IMR-90 (cell line): ENCODE data around the gene PMEPA1. TPM values are rescaled to one million over a fixed set of nuclear protein-coding genes. Genes with fewer than 3 reads are reported as not detected.

Source experiments
- ATAC-seq: fragments of 200-7000 bp; cut with Tn5 transposase; 2 replicates; pipeline ENCODE4 v1.9.1; 2020; ENCODE audit warnings: low read depth, mild to moderate bottlenecking, moderate library complexity
- BruUV-seq: library from RNA; stranded (reverse); fragments of 400-500 nt; replicated peaks from 2 replicates; lab custom pipeline; 2021; lab: Mats Ljungman, UMichigan
- CTCF ChIA-PET: fragments of 300-600 bp; formaldehyde crosslinking; extraction: SDS; loops from one replicate; lab custom pipeline; 2021; ENCODE audit warnings: antibody characterized with exemption; lab: Yijun Ruan, JAX
- POLR2A ChIA-PET: fragments of 300-600 bp; sonication (Branson Sonifier 250); formaldehyde crosslinking; loops from one replicate; lab custom pipeline; 2022; ENCODE audit warnings: antibody characterized with exemption; ENCODE audit not compliant: unreplicated experiment; lab: Charles Lee
- DNase-seq: peaks from one replicate; pipeline ENCODE4 v3.0.0; 2013
- H2AFZ ChIP-seq: replicated peaks from 2 replicates; pipeline ENCODE3; 2013; ENCODE audit warnings: low read length, mild to moderate bottlenecking; ENCODE audit not compliant: poor library complexity
- H2AK5ac ChIP-seq: 2 replicates; pipeline ENCODE4 v1.6.1; 2013; ENCODE audit warnings: low read depth, low read length, inconsistent platforms
- H2AK9ac ChIP-seq: replicated peaks from 2 replicates; pipeline ENCODE3; 2013; ENCODE audit warnings: mild to moderate bottlenecking, low read depth, low read length, moderate library complexity; ENCODE audit not compliant: poor library complexity
- H2BK120ac ChIP-seq: 2 replicates; pipeline ENCODE4 v1.6.1; 2013; ENCODE audit warnings: low read depth, low read length, inconsistent platforms
- H2BK15ac ChIP-seq: 3 replicates; pipeline ENCODE4 v1.6.1; 2013; ENCODE audit warnings: low read depth, low read length, inconsistent platforms
- H2BK20ac ChIP-seq: 2 replicates; pipeline ENCODE4 v1.6.1; 2013; ENCODE audit warnings: low read depth, mild to moderate bottlenecking, inconsistent platforms, low read length, moderate library complexity
- H2BK5ac ChIP-seq: 2 replicates; pipeline ENCODE4 v1.6.1; 2013; ENCODE audit warnings: mild to moderate bottlenecking, low read depth, low read length, inconsistent platforms; ENCODE audit not compliant: poor library complexity, severe bottlenecking
- H3K14ac ChIP-seq: replicated peaks from 2 replicates; pipeline ENCODE4 v1.6.1; 2013; ENCODE audit warnings: low read depth, low read length, inconsistent platforms
- H3K18ac ChIP-seq: 2 replicates; pipeline ENCODE4 v1.6.1; 2013; ENCODE audit warnings: low read depth, low read length, control low read depth
- H3K23ac ChIP-seq: 2 replicates; pipeline ENCODE4 v1.6.1; 2013; ENCODE audit warnings: low read depth, low read length, inconsistent platforms
- H3K27ac ChIP-seq: 2 replicates; pipeline ENCODE4 v1.5.1; 2013; ENCODE audit warnings: mild to moderate bottlenecking, control low read depth, low read length; ENCODE audit not compliant: insufficient read depth
- H3K27me3 ChIP-seq: 2 replicates; pipeline ENCODE4 v1.6.1; 2013; ENCODE audit warnings: low read length; ENCODE audit not compliant: control insufficient read depth, insufficient read depth
- H3K36me3 ChIP-seq: 2 replicates; pipeline ENCODE4 v1.6.1; 2013; ENCODE audit warnings: low read length, mixed read lengths; ENCODE audit not compliant: control insufficient read depth, insufficient read depth
- H3K4ac ChIP-seq: 2 replicates; pipeline ENCODE4 v1.6.1; 2013; ENCODE audit warnings: low read depth, low read length, inconsistent platforms
- H3K4me1 ChIP-seq: 2 replicates; pipeline ENCODE4 v1.6.1; 2013; ENCODE audit warnings: low read length, mixed read lengths; ENCODE audit not compliant: control insufficient read depth, insufficient read depth
- H3K4me2 ChIP-seq: 2 replicates; pipeline ENCODE4 v1.6.1; 2013; ENCODE audit warnings: low read depth, mild to moderate bottlenecking, control low read depth, low read length, moderate library complexity
- H3K4me3 ChIP-seq: 2 replicates; pipeline ENCODE4 v1.5.1; 2013; ENCODE audit warnings: low read depth, mild to moderate bottlenecking, control low read depth, low read length, moderate library complexity; ENCODE audit not compliant: insufficient read depth
- H3K56ac ChIP-seq: 2 replicates; pipeline ENCODE4 v1.6.1; 2013; ENCODE audit warnings: low read length, inconsistent platforms; ENCODE audit not compliant: insufficient read depth; ENCODE audit errors: extremely low read depth
- H3K79me1 ChIP-seq, 2 experiments: 2 replicates each; pipeline ENCODE4 v1.6.1; 2013; ENCODE audit warnings: low read length in 2 of 2, inconsistent platforms in 1 of 2, low read depth in 1 of 2
- H3K9ac ChIP-seq: 2 replicates; pipeline ENCODE4 v1.6.1; 2013; ENCODE audit warnings: low read depth, low read length, control low read depth
- H3K9me1 ChIP-seq: 2 replicates; pipeline ENCODE4 v1.6.1; 2013; ENCODE audit warnings: low read length, inconsistent platforms; ENCODE audit not compliant: insufficient read depth
- H3K9me3 ChIP-seq: 2 replicates; pipeline ENCODE4 v1.6.1; 2013; ENCODE audit warnings: low read length; ENCODE audit not compliant: control insufficient read depth, insufficient read depth
- H4K20me1 ChIP-seq: 2 replicates; pipeline ENCODE4 v1.6.1; 2013; ENCODE audit warnings: low read length, inconsistent platforms; ENCODE audit not compliant: insufficient read depth
- H4K5ac ChIP-seq: 2 replicates; pipeline ENCODE4 v1.6.1; 2013; ENCODE audit warnings: mild to moderate bottlenecking, low read depth, low read length, control low read depth
- H4K8ac ChIP-seq, 2 experiments: 2 replicates each; pipeline ENCODE4 v1.6.1; 2013; ENCODE audit warnings: low read depth in 2 of 2, low read length in 2 of 2, control low read depth in 1 of 2, inconsistent platforms in 1 of 2
- H4K91ac ChIP-seq: 2 replicates; pipeline ENCODE4 v1.6.1; 2013; ENCODE audit warnings: low read depth, low read length, inconsistent platforms; ENCODE audit not compliant: insufficient read depth
- BHLHE40 ChIP-seq: fragments of 150-350 bp; IDR thresholded peaks from 2 replicates; pipeline ENCODE4 v1.6.1; 2016; ENCODE audit warnings: mild to moderate bottlenecking, low read depth, low read length
- MAFK ChIP-seq: IDR thresholded peaks from 2 replicates; pipeline ENCODE4 v1.6.1; 2012; ENCODE audit warnings: low read depth, low read length, improper control_type of control experiment
- MAZ ChIP-seq: IDR thresholded peaks from 2 replicates; pipeline ENCODE4 v1.6.1; 2012; ENCODE audit warnings: low read depth, mild to moderate bottlenecking, low read length, improper control_type of control experiment, moderate library complexity, borderline replicate concordance
- MXI1 ChIP-seq: IDR thresholded peaks from 2 replicates; pipeline ENCODE4 v1.6.1; 2012; ENCODE audit warnings: low read depth, mild to moderate bottlenecking, low read length, moderate library complexity, borderline replicate concordance
- POLR2A ChIP-seq: IDR thresholded peaks from 2 replicates; pipeline ENCODE4 v1.6.1; 2012; ENCODE audit warnings: mild to moderate bottlenecking, low read depth, low read length
- SMC3 ChIP-seq: fragments of 150-350 bp; IDR thresholded peaks from 2 replicates; pipeline ENCODE4 v1.6.1; 2016; ENCODE audit warnings: low read depth, mild to moderate bottlenecking, antibody characterized with exemption, low read length, moderate library complexity
- WGBS, 2 experiments: methylation state at CpG; one replicate each; pipeline versions ENCODE4 v1.1.5 to v1.1.7; 2013; ENCODE audit warnings: missing lambda C conversion rate in 2 of 2; ENCODE audit not compliant: insufficient read length in 1 of 2; ENCODE audit errors: extremely low coverage in 2 of 2; 5-methylcytosine and 5-hydroxymethylcytosine counted together
- dilution Hi-C: fragments of 300-500 bp; cut with HindIII; formaldehyde crosslinking; loops from one replicate; pipeline ENCODE4 v1.14.3; 2018; ENCODE audit warnings: low sequenced_read_pairs; ENCODE audit not compliant: unreplicated experiment
- in situ Hi-C: fragments of 300-500 bp; cut with MboI; formaldehyde crosslinking; loops from 3 replicates; pipeline ENCODE4 v1.14.3; 2019; ENCODE audit warnings: low sequenced_read_pairs, inconsistent platforms, mixed read lengths
- intact Hi-C: fragments of 100-400 bp; cut with micrococcal nuclease; formaldehyde crosslinking; loops from 2 replicates; pipeline ENCODE4 v1.10.0; 2022
- polyA plus RNA-seq, 3 experiments: library from polyadenylated mRNA; depleted of rRNA; stranded (reverse); fragments of >200 nt; gene quantifications; 2 replicates each; pipeline ENCODE4 v1.2.3, GENCODE V29; 2012; ENCODE audit warnings: low replicate concordance in 1 of 3
- total RNA-seq: library from RNA; depleted of rRNA; stranded (reverse); fragments of >200 nt; gene quantifications from 2 replicates; pipeline ENCODE4 v1.2.3, GENCODE V29; 2012
- TF ChIP-seq, protein P1 (sequence below): conservative IDR thresholded peaks from 2 replicates; pipeline ENCODE4 v1.5.1; 2012; ENCODE audit warnings: mild to moderate bottlenecking, low read depth, low read length, improper control_type of control experiment

The PMEPA1 gene
- total and polyA plus RNA-seq, 2 of the 4 experiments (the other 2 are of a cell fraction) = 2.0 to 6.9 TPM

GRCh38 chr20:57692393-57692792 is 17.4 kb downstream of the PMEPA1 start:
- no peak overlapping the region for H4K8ac ChIP-seq
- ATAC-seq = no peak
- ChIA-PET CTCF (no interaction called here), POLR2A (no interaction called here)
- dilution Hi-C loops (no loop called here), in situ Hi-C loops (loop anchor here (25.0 kb wide), 1 partner anchor 1345 kb away; the partner anchor contains the start of genes ATP5F1E and PRELID3B), intact Hi-C loops (no loop called here)
- DNase-seq = no peak
- H2BK20ac ChIP-seq = no peak overlapping the region
- no peak overlapping the region for H3K9ac ChIP-seq
- H4K5ac ChIP-seq = no peak overlapping the region
- 100% methylated on average over 2 of the region's 10 CpGs; no CpG with 5 or more reads in 1 of the 2 experiments for WGBS, 2 experiments
- no peak overlapping the region for H2BK15ac ChIP-seq
- H3K23ac ChIP-seq = no peak overlapping the region
- peaks cover 20 to 35% of the 10 kb centered on the region in 2 experiments; a peak in 3 of 4 replicates for H3K79me1 ChIP-seq
- TF ChIP-seq POLR2A (no peak), MXI1 (no peak), MAFK (no peak), MAZ (no peak), BHLHE40 (no peak), SMC3 (no peak)
- TF ChIP-seq, protein P1, sequence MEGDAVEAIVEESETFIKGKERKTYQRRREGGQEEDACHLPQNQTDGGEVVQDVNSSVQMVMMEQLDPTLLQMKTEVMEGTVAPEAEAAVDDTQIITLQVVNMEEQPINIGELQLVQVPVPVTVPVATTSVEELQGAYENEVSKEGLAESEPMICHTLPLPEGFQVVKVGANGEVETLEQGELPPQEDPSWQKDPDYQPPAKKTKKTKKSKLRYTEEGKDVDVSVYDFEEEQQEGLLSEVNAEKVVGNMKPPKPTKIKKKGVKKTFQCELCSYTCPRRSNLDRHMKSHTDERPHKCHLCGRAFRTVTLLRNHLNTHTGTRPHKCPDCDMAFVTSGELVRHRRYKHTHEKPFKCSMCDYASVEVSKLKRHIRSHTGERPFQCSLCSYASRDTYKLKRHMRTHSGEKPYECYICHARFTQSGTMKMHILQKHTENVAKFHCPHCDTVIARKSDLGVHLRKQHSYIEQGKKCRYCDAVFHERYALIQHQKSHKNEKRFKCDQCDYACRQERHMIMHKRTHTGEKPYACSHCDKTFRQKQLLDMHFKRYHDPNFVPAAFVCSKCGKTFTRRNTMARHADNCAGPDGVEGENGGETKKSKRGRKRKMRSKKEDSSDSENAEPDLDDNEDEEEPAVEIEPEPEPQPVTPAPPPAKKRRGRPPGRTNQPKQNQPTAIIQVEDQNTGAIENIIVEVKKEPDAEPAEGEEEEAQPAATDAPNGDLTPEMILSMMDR = no peak
- no peak overlapping the region for H3K4me3 ChIP-seq
- H3K4me1 ChIP-seq = peaks cover 5% of the 10 kb centered on the region; the same call in 1 of the 2 replicates
- H3K27ac ChIP-seq = no peak overlapping the region
- H3K4ac ChIP-seq = no peak overlapping the region
- H3K36me3 ChIP-seq = peaks cover 2% of the 10 kb centered on the region; the same call in 1 of the 2 replicates
- no peak overlapping the region for H3K18ac ChIP-seq
- peaks cover 15% of the 10 kb centered on the region; the same call in 1 of the 2 replicates for H3K9me1 ChIP-seq
- H3K56ac ChIP-seq = no peak overlapping the region
- no peak overlapping the region; the same call in 1 of the 2 replicates for H4K91ac ChIP-seq
- no peak overlapping the region for H2BK5ac ChIP-seq
- no TSS peak for BruUV-seq
- H3K27me3 ChIP-seq = no peaks in the 10 kb centered on the region
- H3K9me3 ChIP-seq = no peaks in the 10 kb centered on the region
- no peak overlapping the region for H2AK9ac ChIP-seq
- H2AFZ ChIP-seq = no peak overlapping the region
- H3K14ac ChIP-seq = no peak overlapping the region
- peaks cover 64% of the 10 kb centered on the region for H4K20me1 ChIP-seq
- H2AK5ac ChIP-seq = no peak overlapping the region
- no peak overlapping the region for H2BK120ac ChIP-seq
- no peak overlapping the region for H3K4me2 ChIP-seq
